Mesenteric fat pad (tissue), 1 donor: ENCODE results near the gene LIN7B. TPM values are rescaled to one million over a fixed set of nuclear protein-coding genes. Genes with fewer than 3 reads are reported as not detected.
"Not testable (repeated sequence)": the region's sequence is repeated elsewhere in the genome, so short reads cannot be mapped to it uniquely, and the experiment has no call there.

ENCODE experiments used
- DNase-seq: peaks from one replicate; pipeline ENCODE4 v3.0.0-alpha.2; 2020; ENCODE audit warnings: low spot score
- long read RNA-seq: library from polyadenylated mRNA; unstranded; transcript quantifications from one replicate; pipeline ENCODE4 v2.0.0, GENCODE V29; 2020
- total RNA-seq: library from RNA; stranded (reverse); fragmentation: NEBNext Ultra II Directional; extraction: Animal tissue kit (Norgen Biotek cat#: 25700); gene quantifications from one replicate; pipeline ENCODE4 v1.2.1, GENCODE V29; 2021
- donor health status: DM: yes; HTN: yes; CAD: no.

LIN7B gene
- total RNA-seq = 4.2 TPM
- long read RNA-seq, partial matches to known transcripts = 1 of 3 reads
- long read RNA-seq, other reads (novel, unspliced or antisense) = 0 of 3 reads

DNA sequence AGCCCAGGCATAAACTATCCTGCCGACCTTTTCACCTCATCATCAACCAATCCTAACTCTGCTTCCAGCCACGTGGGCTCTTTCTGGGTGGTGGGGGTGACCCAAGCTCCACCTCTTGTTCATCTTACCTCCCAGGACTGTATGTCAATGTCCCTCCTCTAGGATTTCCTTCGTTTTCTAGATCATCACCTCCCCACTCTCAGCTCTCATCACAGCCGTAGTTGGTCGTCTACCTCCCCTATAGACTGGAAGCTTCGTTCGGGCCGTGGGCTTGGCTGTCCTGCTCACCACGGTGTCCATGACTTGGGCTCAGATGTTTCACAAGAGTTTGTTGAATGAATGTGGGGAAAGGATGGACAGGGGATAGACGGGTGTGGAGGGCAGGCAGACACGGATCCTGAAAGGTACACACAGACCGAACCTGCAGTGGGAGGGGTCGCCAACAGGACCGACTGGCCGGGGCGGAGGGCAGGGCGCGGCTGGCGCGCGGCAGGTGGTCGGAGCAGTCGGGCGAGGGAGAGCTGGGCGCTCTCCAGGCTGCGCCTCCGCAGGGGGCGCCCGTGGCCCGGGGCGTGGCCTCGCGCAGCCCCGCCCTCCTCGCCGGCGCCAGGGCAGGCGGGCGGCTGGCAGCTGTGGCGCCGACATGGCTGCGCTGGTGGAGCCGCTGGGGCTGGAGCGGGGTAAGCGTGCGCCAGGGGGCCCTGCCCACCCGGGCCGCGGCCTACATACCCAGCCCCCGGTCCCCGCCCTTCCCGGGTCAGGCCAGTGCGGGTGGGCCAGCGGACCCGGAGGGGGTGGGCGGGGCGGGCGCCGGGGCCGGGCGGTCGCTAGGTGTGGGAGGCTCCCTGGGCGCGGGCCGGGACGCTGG, at the start of gene LIN7B:
Gene LIN7B (plus strand): TSS at position 609 of the 868 bp plus-strand sequence. CDS start 35 bp downstream, at position 644.
- DNase-seq = no peak

DNA sequence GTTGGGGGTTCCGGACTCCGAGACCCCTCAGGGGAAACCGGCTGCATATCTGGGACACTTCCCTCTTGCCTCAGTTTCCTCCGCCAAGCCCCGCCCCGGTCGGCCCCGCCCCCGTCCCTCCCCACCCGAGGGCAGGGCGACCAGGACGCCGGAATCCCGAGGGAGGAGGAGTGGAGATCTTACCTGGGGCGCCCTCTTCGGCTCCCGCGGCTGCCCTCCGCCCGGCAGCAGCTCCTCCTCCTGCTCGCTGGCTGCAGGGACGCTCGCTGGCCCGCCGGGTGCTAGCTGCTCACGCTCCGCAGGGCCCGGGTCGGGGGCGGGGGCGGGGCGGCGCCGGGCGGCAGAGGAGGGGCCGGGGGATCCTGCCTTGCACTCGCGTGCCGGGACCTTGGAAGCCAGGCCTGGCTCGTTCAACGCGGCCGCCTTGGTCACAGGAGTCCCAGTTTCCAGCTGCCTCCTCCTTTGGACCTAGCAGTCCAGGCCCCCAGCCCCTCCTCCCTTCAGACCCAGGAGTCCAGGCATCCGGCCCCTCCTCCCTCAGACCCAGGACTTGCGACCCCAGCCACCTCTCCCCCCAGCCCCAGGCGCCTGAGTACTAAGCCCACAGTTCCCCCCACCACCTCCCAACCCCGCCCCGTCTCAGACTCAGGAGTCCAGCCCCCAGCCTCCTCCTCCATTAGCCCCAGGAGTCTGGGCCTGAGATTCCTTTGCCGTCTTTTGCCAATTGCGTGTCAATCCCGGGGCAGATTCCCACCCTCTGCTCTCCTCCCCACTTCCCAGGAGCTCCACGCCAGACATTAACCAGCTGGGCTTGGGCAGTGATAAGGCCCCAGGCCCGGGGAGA, 49.2 kb upstream of the LIN7B start, which contains the start of gene NTF4:
Gene NTF4 (minus strand): TSS at position 51 of the 844 bp plus-strand sequence. CDS start 2,821 bp downstream, outside the sequence.
- no peak for DNase-seq

GRCh38 chr19:49065905-49066512, 48.2 kb upstream of the LIN7B start:
- DNase-seq = no peak

GRCh38 chr19:49067554-49067953, 46.6 kb upstream of the LIN7B start:
- DNase-seq = no peak

DNA sequence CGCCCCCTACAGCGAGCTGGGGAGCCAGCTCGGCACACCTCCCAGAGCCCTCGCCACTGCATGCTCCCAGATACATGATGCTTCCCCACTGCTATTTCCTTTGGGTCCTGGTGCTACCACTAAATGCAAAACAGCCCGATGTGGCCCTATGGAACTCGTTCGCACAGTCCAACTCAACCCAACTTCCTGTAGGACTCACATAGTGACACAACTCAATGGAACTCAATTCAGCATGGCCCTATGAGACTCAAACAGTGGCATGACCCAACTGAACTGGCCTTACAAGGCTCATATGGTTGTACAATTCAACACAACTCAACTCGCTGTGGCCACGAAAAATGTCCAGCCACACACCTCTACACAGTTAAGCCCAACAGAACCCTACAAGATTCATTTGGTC, 45.1 kb upstream of the LIN7B start:
- no peak for DNase-seq

GRCh38 chr19:49070416-49070815, 43.8 kb upstream of the LIN7B start:
- DNase-seq = no peak

GRCh38 chr19:49071860-49072547, 42.2 kb upstream of the LIN7B start:
- no peak for DNase-seq

- DNase-seq = no peak
These were observed 40.4 kb upstream of the LIN7B start for GRCh38 chr19:49073514-49074378.

GRCh38 chr19:49074869-49075268, 39.3 kb upstream of the LIN7B start:
- DNase-seq = not testable (repeated sequence)

DNA sequence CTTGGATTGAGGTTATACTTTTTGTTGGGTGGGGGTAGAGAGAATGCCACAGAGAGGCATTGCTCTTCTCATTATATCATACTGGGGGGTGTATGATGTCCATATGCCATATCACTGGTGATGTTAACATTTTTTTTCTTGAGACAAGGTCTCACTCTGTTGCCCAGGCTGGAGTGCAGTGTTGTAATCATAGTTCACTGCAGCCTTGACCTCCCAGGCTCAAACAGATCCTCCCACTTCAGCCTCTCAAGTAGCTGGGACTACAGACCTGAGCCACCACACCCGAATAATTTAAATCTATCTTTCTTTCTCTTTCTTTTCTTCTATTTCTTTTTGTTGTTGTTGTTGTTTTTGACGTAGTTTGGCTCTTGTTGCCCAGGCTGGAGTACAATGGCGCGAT, 33.8 kb upstream of the LIN7B start:
- no peak for DNase-seq

GRCh38 chr19:49081273-49081672, 32.9 kb upstream of the LIN7B start:
- no peak for DNase-seq

GRCh38 chr19:49084206-49085019, 29.8 kb upstream of the LIN7B start:
- DNase-seq = no peak

DNA sequence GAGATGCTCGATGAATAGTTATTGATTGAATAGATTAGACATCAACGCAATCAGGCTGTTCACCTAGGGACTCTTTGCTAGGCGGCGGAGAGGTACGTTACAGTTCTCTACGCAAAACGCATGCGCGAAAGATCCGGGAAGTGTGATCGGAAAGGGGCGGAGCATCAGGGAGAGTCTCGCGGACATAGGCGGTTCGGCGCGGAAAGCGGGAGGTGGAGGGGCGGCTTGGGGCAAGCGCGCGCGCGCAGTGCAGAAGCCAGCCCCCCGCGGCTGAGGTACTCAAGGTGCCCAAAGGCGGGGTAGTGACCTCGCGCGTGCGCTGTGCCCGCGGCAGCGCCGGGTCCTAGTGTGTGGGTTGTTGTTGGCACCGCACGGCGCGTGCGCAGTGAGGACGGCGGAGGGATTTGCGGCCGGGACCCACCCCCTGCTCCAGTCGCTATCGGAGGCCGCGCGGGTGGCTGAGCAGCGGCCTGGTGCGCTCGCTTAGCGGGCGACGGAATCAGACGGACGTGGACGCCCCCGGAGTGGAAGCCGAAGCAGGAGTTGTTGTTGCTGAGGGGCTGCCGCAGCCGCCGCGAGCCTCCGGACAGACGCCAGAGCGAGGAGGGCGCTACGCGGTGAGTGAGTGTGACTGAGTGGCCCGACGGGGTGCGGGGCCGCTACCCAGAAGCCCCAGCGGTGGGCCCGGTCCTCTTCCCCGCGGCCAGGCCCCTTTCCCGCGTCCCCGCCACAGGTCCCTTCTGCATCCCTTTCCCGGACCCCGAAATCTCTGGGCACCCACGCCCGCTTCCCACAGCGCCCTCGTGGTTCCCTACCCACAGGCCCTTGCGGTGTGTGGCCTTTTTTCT, 28.9 kb upstream of the LIN7B start, which contains the start of gene SNRNP70:
Gene SNRNP70 (plus strand): TSS at position 432 of the 848 bp plus-strand sequence. CDS start 964 bp downstream, outside the sequence.
- DNase-seq = peak; percentile 100

DNA sequence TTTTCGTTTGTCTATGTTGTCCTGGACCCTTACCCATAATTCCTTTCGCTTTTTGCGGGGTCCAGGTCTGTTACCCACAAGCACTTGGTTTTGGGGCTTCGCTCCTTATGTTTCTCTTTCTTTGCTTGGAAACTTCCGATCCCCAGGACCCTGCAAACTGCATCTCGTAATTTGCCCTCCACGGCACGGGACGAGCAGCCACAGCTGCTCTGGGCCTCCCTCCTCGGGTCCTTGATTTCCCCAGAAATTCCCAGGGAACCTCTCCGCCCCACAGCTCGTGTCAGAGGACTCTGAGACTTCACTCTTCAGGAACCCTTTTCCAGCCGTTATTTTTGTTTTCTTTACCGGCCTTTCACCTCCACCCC, 28.3 kb upstream of the LIN7B start:
- DNase-seq = no peak

- no peak for DNase-seq
These were observed 27.9 kb upstream of the LIN7B start for GRCh38 chr19:49086296-49086695.

DNA sequence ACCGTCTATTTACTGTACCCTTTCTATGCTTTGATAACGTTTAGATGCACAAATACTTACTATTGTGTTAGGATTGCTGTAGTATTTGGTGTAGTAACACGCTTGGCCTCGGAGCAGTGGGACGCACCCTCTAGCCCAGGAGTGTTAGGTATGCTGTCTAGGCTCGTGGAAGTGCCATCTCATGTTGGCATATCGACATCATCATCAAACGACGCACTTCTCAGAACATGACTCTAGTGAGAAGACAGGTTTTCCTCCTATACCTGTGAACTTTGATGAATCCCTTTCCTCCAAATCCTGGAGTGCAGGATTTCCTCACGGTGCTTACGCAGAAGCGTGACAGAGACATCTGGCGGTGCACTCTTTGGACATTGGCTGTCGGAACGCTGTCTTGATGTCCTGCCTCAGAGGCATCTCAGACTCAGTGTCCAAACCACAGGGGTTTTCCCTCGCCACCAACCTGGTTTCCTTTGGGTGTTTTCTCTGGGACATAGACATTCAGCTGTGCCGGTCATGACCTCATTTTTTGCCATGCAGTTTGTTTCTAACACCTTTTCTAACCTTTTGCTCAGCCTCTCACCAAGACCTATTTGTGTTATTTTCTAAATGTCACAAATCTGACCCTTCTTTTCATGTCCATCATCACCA, 22.7 kb upstream of the LIN7B start:
- no peak for DNase-seq

DNA sequence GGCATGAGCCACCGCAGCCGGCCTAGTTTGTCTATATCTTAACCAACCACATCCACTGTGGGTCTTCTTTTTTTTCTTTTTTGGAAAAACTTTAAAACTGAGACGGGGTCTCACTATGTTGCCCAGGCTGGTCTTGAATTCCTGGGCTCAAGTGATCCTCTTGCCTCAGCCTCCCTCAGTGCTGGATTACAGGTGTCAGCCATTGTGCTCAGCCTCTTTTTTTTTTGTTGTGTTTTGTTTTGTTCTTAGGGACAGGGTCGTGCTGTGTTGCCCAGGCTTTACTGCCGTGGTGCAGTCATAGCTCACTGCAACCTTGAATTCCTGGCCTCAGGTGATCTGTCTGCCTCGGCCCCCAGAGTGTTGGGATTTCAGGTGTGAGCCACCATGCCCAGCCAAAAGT, 21.5 kb upstream of the LIN7B start:
- DNase-seq = no peak
